Measurements from ENCODE around the gene AMBRA1. TPM values are rescaled to one million over a fixed set of nuclear protein-coding genes. Genes with fewer than 3 reads are reported as not detected.
A peak's percentile ranks its signal among the peaks of the same experiment; 100 is the strongest.

Gene AMBRA1
- polyA plus RNA-seq, 1 of the 3 experiments (the other 2 are of a cell fraction) = 10.4 TPM

DNA sequence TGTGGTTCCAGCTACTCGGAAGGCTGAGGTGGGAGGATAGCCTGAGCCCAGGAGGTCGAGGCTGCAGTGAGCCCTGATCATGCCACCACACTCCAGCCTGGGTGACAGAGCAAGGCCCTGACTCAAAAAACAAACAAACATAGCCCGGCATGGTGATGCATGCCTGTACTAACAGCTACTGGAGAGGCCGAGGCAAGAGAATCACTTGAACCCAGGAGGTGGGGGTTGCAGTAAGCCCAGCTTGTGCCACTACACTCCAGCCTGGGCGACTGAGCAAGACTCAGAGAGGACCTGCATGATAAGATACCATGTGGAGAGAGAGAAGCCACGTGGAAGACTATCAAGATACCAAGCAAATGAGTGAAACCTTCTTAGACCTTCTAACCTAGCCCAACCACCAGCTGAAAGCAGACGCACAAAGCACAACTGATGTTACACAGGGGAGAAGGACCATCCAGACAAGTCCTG is 36.1 kb downstream of the AMBRA1 start:
- Histone ChIP-seq H3F3A (replicated peaks; ENCODE audit: insufficient read depth) (peaks cover 15% of the 10 kb centered on the region), H2AFZ (ENCODE audit: low read depth) (no peak overlapping the region), H3K4me2 (no peak overlapping the region), H3K36me3 (replicated peaks in 1 of 2; ENCODE audit: control insufficient read depth in 1 of 2, insufficient read depth in 2 of 2, low read length in 1 of 2) (no peaks in the 10 kb centered on the region), H3K9me3 (no peaks in the 10 kb centered on the region), H3K4me1 (ENCODE audit: control insufficient read depth in 1 of 2, insufficient read depth in 2 of 2, low read depth in 1 of 2, low read length in 1 of 2) (peaks cover 0 to 56% of the 10 kb centered on the region in 2 experiments), H3K4me3 (ENCODE audit: low read depth in 2 of 2, low read length in 1 of 2) (no peak overlapping the region), H3K9me2 (no peaks in the 10 kb centered on the region), H3K27ac (ENCODE audit: low read depth in 2 of 2, low read length in 1 of 2) (no peak overlapping the region), H3K27me3 (ENCODE audit: insufficient read depth) (no peaks in the 10 kb centered on the region), H3K9ac (no peak overlapping the region), H4K20me1 (ENCODE audit: insufficient read depth) (peaks cover 45% of the 10 kb centered on the region), H3K79me2 (ENCODE audit: insufficient read depth) (peaks cover 89% of the 10 kb centered on the region)
- TF ChIP-seq RFX5 (IDR thresholded peaks at IDR 0.05; ENCODE audit: low read length) (no peak), ELF1 (IDR thresholded peaks at IDR 0.05) (no peak), GATA2 (CRISPR knock-in tag; IDR thresholded peaks at IDR 0.05) (no peak)
- WGBS (ENCODE audit: low lambda C conversion rate) = 77% methylated on average over 7 of the region's 7 CpGs
- ChIA-PET CTCF (interaction anchor here (1.0 kb wide), 1 partner anchor 28 kb away, joined by 3 read pairs; no protein-coding TSS in a partner anchor), POLR2A (interaction anchor here (1.1 kb wide), 1 partner anchor 19 kb away, joined by 7 read pairs; no protein-coding TSS in a partner anchor)
- DNase-seq = no peak

DNA sequence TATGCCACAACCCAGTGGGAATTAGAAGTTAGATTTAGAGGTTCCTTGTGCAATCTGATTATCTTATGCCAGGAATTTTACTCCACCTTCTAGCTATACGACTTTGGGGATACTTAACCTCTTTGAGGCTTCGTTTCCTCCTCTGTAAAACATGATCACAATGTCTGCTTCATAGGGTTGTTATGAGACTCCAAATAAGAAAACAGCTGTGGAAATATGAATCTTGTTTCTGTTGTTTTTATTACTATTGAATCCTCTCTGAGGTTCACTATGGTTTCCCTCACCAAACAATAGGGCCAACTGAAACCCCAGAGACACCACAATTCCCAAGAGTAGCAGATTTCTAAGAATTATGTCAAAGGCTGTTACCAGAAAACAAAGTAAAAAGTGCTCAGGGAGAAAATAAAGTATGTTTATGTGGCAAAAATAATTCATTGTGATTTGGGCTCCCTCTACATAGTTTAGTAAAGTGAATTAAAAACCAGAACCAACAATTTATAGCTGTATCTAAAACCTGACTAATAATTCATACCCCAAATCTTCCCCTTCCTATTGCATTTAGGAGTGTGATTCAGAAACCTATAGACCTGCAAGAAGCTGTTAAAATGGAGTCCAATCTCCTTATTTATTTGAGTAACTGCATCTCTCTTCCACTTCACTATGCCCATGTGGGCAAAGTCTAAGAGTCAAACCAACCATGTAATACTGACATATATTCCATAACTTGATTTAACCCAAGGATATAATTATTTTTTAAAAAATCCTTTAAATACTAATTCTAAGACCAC is 38.4 kb downstream of the AMBRA1 start:
- Histone ChIP-seq H4K20me1 (ENCODE audit: insufficient read depth) (peaks cover 27% of the 10 kb centered on the region), H3K4me2 (no peak overlapping the region; the same call in 1 of the 2 replicates), H3K9me2 (no peaks in the 10 kb centered on the region), H3K4me1 (ENCODE audit: control insufficient read depth in 1 of 2, insufficient read depth in 2 of 2, low read depth in 1 of 2, low read length in 1 of 2) (peaks cover 0 to 38% of the 10 kb centered on the region in 2 experiments), H3K9ac (no peak overlapping the region), H3K4me3 (ENCODE audit: low read depth in 2 of 2, low read length in 1 of 2) (no peak overlapping the region), H3K27ac (ENCODE audit: low read depth in 2 of 2, low read length in 1 of 2) (peak overlapping the region in 1 of 2 experiments; percentile 81; a peak in 1 of 4 replicates), H3K79me2 (ENCODE audit: insufficient read depth) (peaks cover 92% of the 10 kb centered on the region), H3K9me3 (no peaks in the 10 kb centered on the region), H3K36me3 (replicated peaks in 1 of 2; ENCODE audit: control insufficient read depth in 1 of 2, insufficient read depth in 2 of 2, low read length in 1 of 2) (no peaks in the 10 kb centered on the region), H3F3A (replicated peaks; ENCODE audit: insufficient read depth) (peaks cover 15% of the 10 kb centered on the region), H3K27me3 (ENCODE audit: insufficient read depth) (no peaks in the 10 kb centered on the region), H2AFZ (ENCODE audit: low read depth) (no peak overlapping the region)
- TF ChIP-seq CHD2 (IDR thresholded peaks at IDR 0.05; ENCODE audit: low read length, partially characterized antibody) = no peak
- TF ChIP-seq YY1 (IDR thresholded peaks at IDR 0.05; ENCODE audit: low read depth) = no peak
- TF ChIP-seq NFIC (IDR thresholded peaks at IDR 0.05; ENCODE audit: borderline replicate concordance) = no peak
- TF ChIP-seq, protein P1, sequence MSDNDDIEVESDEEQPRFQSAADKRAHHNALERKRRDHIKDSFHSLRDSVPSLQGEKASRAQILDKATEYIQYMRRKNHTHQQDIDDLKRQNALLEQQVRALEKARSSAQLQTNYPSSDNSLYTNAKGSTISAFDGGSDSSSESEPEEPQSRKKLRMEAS (IDR thresholded peaks at IDR 0.05; ENCODE audit: low read depth) = no peak
- TF ChIP-seq, protein P2, sequence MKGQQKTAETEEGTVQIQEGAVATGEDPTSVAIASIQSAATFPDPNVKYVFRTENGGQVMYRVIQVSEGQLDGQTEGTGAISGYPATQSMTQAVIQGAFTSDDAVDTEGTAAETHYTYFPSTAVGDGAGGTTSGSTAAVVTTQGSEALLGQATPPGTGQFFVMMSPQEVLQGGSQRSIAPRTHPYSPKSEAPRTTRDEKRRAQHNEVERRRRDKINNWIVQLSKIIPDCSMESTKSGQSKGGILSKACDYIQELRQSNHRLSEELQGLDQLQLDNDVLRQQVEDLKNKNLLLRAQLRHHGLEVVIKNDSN (IDR thresholded peaks at IDR 0.05; ENCODE audit: borderline replicate concordance, low read depth) = no peak
- no peak for TF ChIP-seq GABPA (IDR thresholded peaks at IDR 0.05; ENCODE audit: low read depth)
- TF ChIP-seq, protein P3, sequence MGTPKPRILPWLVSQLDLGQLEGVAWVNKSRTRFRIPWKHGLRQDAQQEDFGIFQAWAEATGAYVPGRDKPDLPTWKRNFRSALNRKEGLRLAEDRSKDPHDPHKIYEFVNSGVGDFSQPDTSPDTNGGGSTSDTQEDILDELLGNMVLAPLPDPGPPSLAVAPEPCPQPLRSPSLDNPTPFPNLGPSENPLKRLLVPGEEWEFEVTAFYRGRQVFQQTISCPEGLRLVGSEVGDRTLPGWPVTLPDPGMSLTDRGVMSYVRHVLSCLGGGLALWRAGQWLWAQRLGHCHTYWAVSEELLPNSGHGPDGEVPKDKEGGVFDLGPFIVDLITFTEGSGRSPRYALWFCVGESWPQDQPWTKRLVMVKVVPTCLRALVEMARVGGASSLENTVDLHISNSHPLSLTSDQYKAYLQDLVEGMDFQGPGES (IDR thresholded peaks at IDR 0.05; ENCODE audit: low read depth, low read length) = no peak
- no peak for TF ChIP-seq JUND (IDR thresholded peaks at IDR 0.05)
- no peak for TF ChIP-seq TAF1 (IDR thresholded peaks at IDR 0.05; ENCODE audit: borderline replicate concordance, low read depth, low read length)
- TF ChIP-seq TEAD4 (IDR thresholded peaks at IDR 0.05; ENCODE audit: borderline replicate concordance, insufficient read depth) = no peak
- no peak for DNase-seq
- POLR2A ChIA-PET = no interaction called here
- WGBS (ENCODE audit: low lambda C conversion rate) = 79% methylated on average over 2 of the region's 2 CpGs
- CTCF ChIA-PET = interaction anchor here (1.1 to 2.0 kb wide), 7 partner anchors 12 to 166 kb away, joined by 4 to 8 read pairs (median 5); partner anchors contain the start of gene CHRM4
